ENCODE results near the gene HEMK1. TPM values are rescaled to one million over a fixed set of nuclear protein-coding genes. Genes with fewer than 3 reads are reported as not detected.

HEMK1 gene
- polyA plus RNA-seq, 2 of the 4 experiments (the other 2 are of a cell fraction), result 4.3 to 4.7 TPM

DNA sequence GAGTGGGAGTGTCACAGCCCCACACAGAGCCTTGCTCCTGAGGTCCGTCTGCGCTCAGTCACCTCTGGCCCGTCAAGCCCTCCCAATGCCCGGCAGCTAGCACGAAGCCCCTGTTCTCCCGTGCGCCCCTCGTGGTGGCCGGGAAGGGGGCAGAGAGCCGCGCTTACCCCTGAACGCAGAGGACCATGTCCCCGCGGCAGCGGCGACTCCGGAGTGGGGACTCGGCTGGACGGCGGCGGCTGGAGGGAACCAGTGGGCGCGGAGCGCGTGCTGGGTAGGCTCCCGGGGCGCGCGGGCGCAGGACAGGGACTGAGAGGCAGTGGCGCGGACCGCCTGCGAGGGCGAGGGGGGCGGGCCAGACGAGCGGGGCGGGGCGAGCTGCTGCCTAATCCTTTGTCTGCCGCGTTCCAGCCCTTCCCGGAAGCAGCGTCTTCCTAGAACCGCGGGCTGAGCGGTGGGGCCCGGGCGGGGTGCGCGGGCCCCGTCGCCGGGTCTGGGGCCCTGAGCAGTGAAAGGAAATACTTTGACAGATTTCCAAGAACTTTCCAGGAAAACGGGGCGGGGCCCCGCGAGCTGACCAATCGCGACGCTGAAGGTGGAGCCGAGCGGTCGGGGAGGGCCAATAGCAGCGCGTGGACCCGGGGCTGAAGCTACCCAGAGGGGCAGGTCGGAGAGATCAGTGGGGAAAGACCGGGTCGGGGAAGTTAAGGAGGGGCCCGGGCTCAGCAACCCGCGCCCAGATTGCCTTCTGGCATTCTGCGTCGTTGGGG, 42.3 kb downstream of the HEMK1 start, which contains the start of gene CISH (continued):
- TF ChIP-seq KDM5A (IDR thresholded peaks at IDR 0.05) (no peak), CHD4 (IDR thresholded peaks at IDR 0.05; ENCODE audit: borderline replicate concordance) (no peak), KDM1A (IDR thresholded peaks at IDR 0.05; ENCODE audit: low read depth) (no peak), EHF (CRISPR knock-in tag; IDR thresholded peaks at IDR 0.05) (no peak), SREBF2 (IDR thresholded peaks at IDR 0.05) (no peak), RNF2 (IDR thresholded peaks at IDR 0.05; ENCODE audit: borderline replicate concordance, low read depth) (0 out of 2 replicates have a peak, but pooled peaks have one; percentile 22), EHMT2 (IDR thresholded peaks at IDR 0.05; ENCODE audit: low read depth) (no peak), ZNF302 (CRISPR knock-in tag; IDR thresholded peaks at IDR 0.05) (no peak), JUN (IDR thresholded peaks at IDR 0.05) (no peak; a peak in 1 of 5 replicates)
- TF ChIP-seq, protein P1, sequence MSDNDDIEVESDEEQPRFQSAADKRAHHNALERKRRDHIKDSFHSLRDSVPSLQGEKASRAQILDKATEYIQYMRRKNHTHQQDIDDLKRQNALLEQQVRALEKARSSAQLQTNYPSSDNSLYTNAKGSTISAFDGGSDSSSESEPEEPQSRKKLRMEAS (IDR thresholded peaks at IDR 0.05), result peak; percentile 93

- WGBS (ENCODE audit: missing lambda C conversion rate), result 38% methylated on average over 10 of the region's 29 CpGs
- TF ChIP-seq HDAC2 (IDR thresholded peaks at IDR 0.05) (no peak), SREBF2 (IDR thresholded peaks at IDR 0.05) (no peak), HOXA7 (CRISPR knock-in tag; IDR thresholded peaks at IDR 0.05) (no peak), NR3C1 (IDR thresholded peaks at IDR 0.05) (no peak), FOSL2 (IDR thresholded peaks at IDR 0.05) (no peak), FOSL2 (CRISPR knock-in tag; IDR thresholded peaks at IDR 0.05) (no peak), ELK1 (IDR thresholded peaks at IDR 0.05; ENCODE audit: low read depth, low read length) (no peak), CTCF (IDR thresholded peaks at IDR 0.05) (no peak), ESRRA (IDR thresholded peaks at IDR 0.05; ENCODE audit: borderline replicate concordance, low read length) (no peak), ATOH8 (CRISPR knock-in tag; IDR thresholded peaks at IDR 0.05; ENCODE audit: low read depth) (no peak), CHD2 (IDR thresholded peaks at IDR 0.05; ENCODE audit: low read length, partially characterized antibody) (no peak), BHLHE40 (IDR thresholded peaks at IDR 0.05; ENCODE audit: low read depth, low read length) (no peak), MYC (IDR thresholded peaks at IDR 0.05; ENCODE audit: borderline replicate concordance, low read length) (no peak), EHMT2 (IDR thresholded peaks at IDR 0.05; ENCODE audit: low read depth) (no peak), MAZ (IDR thresholded peaks at IDR 0.05; ENCODE audit: borderline replicate concordance, low read depth, low read length) (no peak), RFX5 (IDR thresholded peaks at IDR 0.05) (no peak)
- TF ChIP-seq, protein P2, sequence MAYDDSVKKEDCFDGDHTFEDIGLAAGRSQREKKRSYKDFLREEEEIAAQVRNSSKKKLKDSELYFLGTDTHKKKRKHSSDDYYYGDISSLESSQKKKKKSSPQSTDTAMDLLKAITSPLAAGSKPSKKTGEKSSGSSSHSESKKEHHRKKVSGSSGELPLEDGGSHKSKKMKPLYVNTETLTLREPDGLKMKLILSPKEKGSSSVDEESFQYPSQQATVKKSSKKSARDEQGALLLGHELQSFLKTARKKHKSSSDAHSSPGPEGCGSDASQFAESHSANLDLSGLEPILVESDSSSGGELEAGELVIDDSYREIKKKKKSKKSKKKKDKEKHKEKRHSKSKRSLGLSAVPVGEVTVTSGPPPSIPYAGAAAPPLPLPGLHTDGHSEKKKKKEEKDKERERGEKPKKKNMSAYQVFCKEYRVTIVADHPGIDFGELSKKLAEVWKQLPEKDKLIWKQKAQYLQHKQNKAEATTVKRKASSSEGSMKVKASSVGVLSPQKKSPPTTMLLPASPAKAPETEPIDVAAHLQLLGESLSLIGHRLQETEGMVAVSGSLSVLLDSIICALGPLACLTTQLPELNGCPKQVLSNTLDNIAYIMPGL (CRISPR knock-in tag; IDR thresholded peaks at IDR 0.05; ENCODE audit: borderline replicate concordance), result no peak
- H3K27ac ChIP-seq, result peak overlapping the region in 1 of 2 experiments; percentile 89; a peak in 4 of 6 replicates
- ChIA-PET CTCF (interaction anchor here (0.7 to 18.5 kb wide), 14 partner anchors 11 to 774 kb away, joined by 3 to 375 read pairs (median 6); partner anchors contain the start of genes C3orf18, CYB561D2, HEMK1 and MANF), POLR2A (interaction anchor here (1.0 to 1.3 kb wide), 6 partner anchors 11 to 773 kb away, joined by 3 to 15 read pairs (median 4); partner anchors contain the start of genes HEMK1 and MANF)
- FAIRE-seq (no peak), DNase-seq (ENCODE audit: low read depth in 1 of 2, low spot score in 1 of 2) (no peak), ATAC-seq (peak; percentile 14 to 39; a peak in 5 of 6 replicates)
- no peaks in the 10 kb centered on the region for H3K9me3 ChIP-seq
- H3K4me2 ChIP-seq, result peak overlapping the region; percentile 97
- peaks cover 7% of the 10 kb centered on the region; the same call in 2 of the 3 replicates for H3K4me1 ChIP-seq
- H3K4me3 ChIP-seq, result peak overlapping the region; percentile 50
These were observed 43.0 kb downstream of the HEMK1 start for GRCh38 chr3:50612234-50612882.
